GM18861 (cell line): ENCODE measurements around the gene KLK2.
A peak's percentile ranks its signal among the peaks of the same experiment; 100 is the strongest.

Source experiments
- ATAC-seq: cut with Tn5 transposase; IDR thresholded peaks from one replicate; pipeline ENCODE4 v1.9.1; 2021; ENCODE audit not compliant: unreplicated experiment

The KLK2 gene

DNA sequence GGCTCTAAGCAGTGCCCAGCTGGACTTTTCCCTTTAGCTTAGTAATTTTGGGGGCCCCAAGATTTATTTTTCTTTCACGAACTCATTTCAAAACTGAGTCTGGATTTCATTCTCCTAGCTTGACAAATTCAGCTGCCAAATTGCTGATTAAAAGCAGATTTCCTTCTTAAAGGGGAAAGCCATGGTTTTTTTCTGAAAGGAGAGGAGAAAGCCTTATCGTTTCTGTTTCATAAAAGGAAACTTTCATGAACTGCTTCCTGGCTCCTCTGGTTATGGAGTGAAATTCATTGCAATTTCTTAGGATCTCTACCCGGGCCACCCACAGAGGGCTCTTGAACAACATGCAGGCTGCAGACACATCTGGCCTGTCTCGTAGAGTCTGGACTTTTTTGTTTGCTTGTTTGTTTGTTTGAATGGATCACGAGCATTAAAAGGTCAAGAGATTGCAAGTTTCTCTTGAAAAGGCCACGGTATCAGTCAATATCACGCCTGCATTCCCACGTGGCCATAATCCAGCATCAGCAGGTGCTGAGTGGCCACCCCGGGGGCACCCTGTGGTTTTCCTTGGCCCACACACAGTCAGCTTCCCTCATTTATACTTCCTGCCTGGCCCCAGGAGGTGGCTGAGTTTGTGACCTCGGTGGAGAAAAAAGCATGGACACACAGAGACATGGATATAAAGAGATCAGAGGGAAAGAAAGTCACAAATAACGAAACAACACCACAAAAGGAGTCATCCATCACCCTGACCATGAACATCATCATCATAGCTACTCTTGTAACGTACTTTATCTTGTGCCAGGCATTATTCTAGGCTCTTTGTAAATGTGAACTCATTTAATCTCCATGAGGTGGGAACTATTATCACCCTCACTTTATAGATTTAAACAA lies 48.4 kb downstream of the KLK2 start:
- no peak for ATAC-seq

DNA sequence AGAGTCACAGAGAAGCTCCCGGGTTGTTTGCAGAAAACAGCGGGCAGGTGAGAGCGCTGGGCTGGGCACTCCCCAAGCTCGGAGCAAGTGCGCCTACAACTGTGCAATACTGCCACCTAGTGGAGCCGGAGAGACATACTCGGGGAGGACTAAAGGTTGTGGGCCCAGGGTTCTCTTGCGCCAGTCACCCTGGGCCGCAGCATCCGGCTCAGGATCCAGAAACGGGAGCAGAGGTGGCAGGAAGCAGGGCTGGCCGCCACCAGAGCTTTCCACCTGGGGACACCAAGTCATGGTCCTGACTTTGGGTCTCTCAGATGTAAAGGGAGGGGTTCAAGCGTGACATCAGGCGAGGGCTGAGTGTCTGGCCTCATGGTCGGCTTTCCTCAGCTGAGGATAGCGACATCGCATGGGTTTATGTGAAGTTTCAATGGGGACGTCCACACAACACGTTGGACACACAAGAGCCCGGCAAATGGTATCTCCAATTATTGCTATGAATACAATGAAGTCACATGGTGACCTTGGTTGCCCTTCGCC lies 49.1 kb downstream of the KLK2 start:
- ATAC-seq, result peak; percentile 64

DNA sequence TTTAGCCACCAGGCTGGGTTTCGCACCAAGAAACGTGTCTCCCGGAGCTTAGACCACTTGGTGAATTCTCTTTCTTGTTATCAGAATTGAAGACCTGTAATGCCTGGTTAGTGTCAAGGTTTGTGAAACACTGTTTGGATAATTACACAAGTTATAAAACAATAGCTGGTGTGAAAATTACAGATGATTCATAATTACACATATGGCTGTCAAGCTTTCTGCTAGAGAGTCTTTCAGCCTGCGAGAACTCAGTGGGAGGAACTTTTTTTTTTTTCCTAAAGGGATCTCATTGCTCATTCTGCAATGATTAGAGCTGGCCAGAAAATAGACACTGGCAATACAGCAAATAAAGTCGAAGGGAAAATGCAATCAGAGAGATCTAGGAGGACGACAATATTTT lies 51.3 kb downstream of the KLK2 start:
- no peak for ATAC-seq

DNA sequence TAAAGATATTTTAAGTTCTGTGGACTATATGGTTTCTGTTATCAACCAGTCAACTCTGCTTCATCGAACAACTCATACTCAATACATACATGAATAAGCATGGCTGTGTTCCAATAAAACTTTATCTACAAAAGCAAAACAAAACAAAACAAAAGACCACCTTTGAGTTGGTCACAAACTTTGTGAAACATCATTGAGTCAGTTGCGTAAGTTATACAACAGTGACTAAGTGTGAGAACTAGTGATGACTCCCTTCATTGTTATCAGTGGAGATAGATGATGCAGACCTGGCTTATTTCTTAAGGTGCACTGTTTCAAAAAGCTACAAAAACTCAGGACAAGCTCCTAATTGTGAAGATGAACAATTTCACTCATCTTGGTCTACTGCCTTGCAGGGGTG lies 52.5 kb downstream of the KLK2 start:
- ATAC-seq, result no peak

DNA sequence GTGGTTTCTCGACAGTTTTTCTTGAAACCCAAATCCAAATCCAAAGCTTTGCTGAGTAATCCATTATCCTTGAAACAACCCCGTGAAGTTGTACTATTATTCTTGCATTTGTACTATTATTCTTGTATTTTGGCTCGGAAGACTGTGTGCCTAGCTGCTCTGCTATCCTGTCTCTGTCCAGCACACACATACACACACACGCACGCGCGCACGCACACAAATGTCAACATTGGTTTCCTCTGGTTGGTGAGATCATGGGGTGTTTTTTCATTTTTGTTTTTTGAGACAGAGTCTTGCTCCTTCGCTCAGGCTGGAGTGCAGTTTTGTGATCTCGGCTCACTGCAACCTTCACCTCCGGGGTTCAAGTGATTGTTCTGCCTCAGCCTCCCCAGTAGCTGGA lies 52.9 kb downstream of the KLK2 start:
- ATAC-seq, result no peak

DNA sequence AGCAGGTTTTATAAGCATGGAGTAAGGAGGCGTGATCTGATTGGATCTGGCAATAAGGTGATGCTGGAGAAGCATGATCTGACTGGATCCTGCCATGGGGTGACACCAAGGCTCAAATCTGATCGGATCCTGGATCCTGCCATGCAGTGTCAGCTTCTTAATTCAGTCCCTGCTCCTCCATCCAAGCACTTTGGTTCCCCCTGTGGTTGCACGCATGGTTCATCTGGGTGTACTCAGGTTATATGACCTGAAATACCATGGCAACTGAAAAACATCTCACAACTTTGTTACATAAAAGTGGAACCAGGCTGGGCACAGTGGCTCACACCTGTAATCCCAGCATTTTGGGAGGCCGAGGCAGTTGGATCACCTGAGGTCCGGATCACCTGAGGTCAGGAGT lies 55.6 kb downstream of the KLK2 start:
- no peak for ATAC-seq
